Measurements from ENCODE around the gene ZNF502. TPM values are rescaled to one million over a fixed set of nuclear protein-coding genes. Genes with fewer than 3 reads are reported as not detected.

ZNF502 gene
- total and polyA plus RNA-seq, 2 experiments from 2014 or later: 2.9 to 3.2 TPM

DNA sequence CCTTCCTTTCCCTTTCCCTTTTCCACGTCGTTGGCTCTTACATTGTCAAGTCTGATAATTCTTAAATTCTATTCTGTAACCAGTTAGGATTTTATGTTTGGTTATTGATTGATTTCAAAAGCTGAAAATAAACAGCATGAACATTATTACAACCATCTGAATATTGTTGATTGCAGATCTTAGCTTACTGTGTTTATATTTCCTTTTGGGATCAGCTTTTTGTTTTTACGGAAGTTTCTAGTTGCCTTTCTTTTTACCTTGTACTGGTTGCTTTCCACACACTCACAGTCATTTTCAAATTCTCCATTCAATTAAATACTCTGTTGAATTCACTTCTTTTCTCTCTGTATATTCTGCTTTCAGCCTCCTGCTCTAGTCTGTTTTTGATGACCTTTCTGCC lies 47.3 kb upstream of the ZNF502 start (continued):
- TF ChIP-seq, protein P1, sequence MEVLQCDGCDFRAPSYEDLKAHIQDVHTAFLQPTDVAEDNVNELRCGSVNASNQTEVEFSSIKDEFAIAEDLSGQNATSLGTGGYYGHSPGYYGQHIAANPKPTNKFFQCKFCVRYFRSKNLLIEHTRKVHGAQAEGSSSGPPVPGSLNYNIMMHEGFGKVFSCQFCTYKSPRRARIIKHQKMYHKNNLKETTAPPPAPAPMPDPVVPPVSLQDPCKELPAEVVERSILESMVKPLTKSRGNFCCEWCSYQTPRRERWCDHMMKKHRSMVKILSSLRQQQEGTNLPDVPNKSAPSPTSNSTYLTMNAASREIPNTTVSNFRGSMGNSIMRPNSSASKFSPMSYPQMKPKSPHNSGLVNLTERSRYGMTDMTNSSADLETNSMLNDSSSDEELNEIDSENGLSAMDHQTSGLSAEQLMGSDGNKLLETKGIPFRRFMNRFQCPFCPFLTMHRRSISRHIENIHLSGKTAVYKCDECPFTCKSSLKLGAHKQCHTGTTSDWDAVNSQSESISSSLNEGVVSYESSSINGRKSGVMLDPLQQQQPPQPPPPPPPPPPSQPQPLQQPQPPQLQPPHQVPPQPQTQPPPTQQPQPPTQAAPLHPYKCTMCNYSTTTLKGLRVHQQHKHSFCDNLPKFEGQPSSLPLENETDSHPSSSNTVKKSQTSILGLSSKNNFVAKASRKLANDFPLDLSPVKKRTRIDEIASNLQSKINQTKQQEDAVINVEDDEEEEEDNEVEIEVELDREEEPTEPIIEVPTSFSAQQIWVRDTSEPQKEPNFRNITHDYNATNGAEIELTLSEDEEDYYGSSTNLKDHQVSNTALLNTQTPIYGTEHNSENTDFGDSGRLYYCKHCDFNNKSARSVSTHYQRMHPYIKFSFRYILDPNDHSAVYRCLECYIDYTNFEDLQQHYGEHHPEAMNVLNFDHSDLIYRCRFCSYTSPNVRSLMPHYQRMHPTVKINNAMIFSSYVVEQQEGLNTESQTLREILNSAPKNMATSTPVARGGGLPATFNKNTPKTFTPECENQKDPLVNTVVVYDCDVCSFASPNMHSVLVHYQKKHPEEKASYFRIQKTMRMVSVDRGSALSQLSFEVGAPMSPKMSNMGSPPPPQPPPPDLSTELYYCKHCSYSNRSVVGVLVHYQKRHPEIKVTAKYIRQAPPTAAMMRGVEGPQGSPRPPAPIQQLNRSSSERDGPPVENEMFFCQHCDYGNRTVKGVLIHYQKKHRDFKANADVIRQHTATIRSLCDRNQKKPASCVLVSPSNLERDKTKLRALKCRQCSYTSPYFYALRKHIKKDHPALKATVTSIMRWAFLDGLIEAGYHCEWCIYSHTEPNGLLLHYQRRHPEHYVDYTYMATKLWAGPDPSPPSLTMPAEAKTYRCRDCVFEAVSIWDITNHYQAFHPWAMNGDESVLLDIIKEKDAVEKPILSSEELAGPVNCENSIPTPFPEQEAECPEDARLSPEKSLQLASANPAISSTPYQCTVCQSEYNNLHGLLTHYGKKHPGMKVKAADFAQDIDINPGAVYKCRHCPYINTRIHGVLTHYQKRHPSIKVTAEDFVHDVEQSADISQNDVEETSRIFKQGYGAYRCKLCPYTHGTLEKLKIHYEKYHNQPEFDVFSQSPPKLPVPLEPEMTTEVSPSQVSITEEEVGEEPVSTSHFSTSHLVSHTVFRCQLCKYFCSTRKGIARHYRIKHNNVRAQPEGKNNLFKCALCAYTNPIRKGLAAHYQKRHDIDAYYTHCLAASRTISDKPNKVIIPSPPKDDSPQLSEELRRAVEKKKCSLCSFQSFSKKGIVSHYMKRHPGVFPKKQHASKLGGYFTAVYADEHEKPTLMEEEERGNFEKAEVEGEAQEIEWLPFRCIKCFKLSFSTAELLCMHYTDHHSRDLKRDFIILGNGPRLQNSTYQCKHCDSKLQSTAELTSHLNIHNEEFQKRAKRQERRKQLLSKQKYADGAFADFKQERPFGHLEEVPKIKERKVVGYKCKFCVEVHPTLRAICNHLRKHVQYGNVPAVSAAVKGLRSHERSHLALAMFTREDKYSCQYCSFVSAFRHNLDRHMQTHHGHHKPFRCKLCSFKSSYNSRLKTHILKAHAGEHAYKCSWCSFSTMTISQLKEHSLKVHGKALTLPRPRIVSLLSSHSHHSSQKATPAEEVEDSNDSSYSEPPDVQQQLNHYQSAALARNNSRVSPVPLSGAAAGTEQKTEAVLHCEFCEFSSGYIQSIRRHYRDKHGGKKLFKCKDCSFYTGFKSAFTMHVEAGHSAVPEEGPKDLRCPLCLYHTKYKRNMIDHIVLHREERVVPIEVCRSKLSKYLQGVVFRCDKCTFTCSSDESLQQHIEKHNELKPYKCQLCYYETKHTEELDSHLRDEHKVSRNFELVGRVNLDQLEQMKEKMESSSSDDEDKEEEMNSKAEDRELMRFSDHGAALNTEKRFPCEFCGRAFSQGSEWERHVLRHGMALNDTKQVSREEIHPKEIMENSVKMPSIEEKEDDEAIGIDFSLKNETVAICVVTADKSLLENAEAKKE (CRISPR knock-in tag; IDR thresholded peaks at IDR 0.05): no peak
- TF ChIP-seq NANOG (IDR thresholded peaks at IDR 0.05; ENCODE audit: borderline replicate concordance) (no peak), ETS1 (IDR thresholded peaks at IDR 0.05) (no peak), REST (IDR thresholded peaks at IDR 0.05; ENCODE audit: unreplicated experiment) (no peak)

DNA sequence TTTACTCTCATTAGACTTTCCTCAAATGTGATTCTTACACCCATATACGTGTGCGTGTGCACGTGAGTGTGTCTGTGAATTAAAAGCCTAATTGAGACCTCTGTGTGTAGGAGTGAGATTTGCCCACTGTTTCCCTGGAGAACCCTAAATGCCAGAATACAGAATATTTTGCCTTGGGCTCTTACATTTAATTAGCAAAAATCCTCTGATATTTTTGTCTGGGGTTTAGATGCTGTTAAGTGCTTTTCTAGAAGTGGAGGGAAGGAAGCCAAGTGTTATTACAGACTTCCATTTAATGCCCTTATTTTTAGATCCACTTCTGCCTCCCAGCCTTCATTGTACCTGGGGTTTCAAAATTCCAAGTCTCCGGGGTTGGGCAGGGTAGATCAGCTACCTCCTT lies 46.1 kb upstream of the ZNF502 start:
- no peak overlapping the region for H3K4me3 ChIP-seq
- DNase-seq (ENCODE audit: low spot score): no peak
- H2AFZ ChIP-seq: no peak overlapping the region
- TF ChIP-seq ETS1 (IDR thresholded peaks at IDR 0.05) (no peak), CREB1 (CRISPR knock-in tag; IDR thresholded peaks at IDR 0.05; ENCODE audit: low read depth) (no peak)

More for the DNA sequence above, 46.1 kb upstream of the ZNF502 start:
- no peaks in the 10 kb centered on the region for H3K9me2 ChIP-seq (ENCODE audit: insufficient read depth)
- no peaks in the 10 kb centered on the region for H3K4me1 ChIP-seq (ENCODE audit: insufficient read depth)
- H3K79me2 ChIP-seq (replicated peaks; ENCODE audit: insufficient read depth): no peaks in the 10 kb centered on the region
- H3K27ac ChIP-seq (ENCODE audit: low read depth): no peak overlapping the region
- no peak overlapping the region for H3K4me2 ChIP-seq
- H3K27me3 ChIP-seq (ENCODE audit: insufficient read depth): no peaks in the 10 kb centered on the region
- H4K20me1 ChIP-seq (replicated peaks; ENCODE audit: insufficient read depth): peaks cover 6% of the 10 kb centered on the region
- ATAC-seq: no peak
- no peaks in the 10 kb centered on the region for H3K36me3 ChIP-seq (ENCODE audit: insufficient read depth)
- H3F3A ChIP-seq (replicated peaks; ENCODE audit: low read depth): no peaks in the 10 kb centered on the region
- Mint-ChIP-seq H3K9me3 (no peaks in the 10 kb centered on the region; the same call in 2 of the 3 replicates), H3K27me3 (ENCODE audit: insufficient read depth, low read depth, poor library complexity) (peaks cover 6% of the 10 kb centered on the region), H3K4me3 (no peak overlapping the region), H3K36me3 (ENCODE audit: low read depth) (peaks cover 9% of the 10 kb centered on the region), H3K4me1 (no peaks in the 10 kb centered on the region), H3K27ac (no peak overlapping the region)
